Smooth muscle cell (in vitro differentiated cells): ENCODE results near the gene TMCO4. TPM values are rescaled to one million over a fixed set of nuclear protein-coding genes. Genes with fewer than 3 reads are reported as not detected.

Source experiments
- DNase-seq: peaks from one replicate; lab custom pipeline; 2025; ENCODE audit not compliant: unreplicated experiment; lab: John Stamatoyannopoulos, UW
- H2AFZ ChIP-seq: fragments of 200-600 bp; sonication (generic); 2 replicates; pipeline ENCODE4 v1.6.0; 2016; ENCODE audit warnings: antibody characterized with exemption, low read depth, mild to moderate bottlenecking
- H3F3A ChIP-seq: fragments of 200-600 bp; sonication (generic); 2 replicates; pipeline ENCODE4 v1.6.0; 2017; ENCODE audit warnings: antibody characterized with exemption, low read depth
- H3K27ac ChIP-seq: fragments of 200-600 bp; sonication (generic); 2 replicates; pipeline ENCODE4 v1.5.1; 2016; ENCODE audit warnings: low read depth, mild to moderate bottlenecking
- H3K27me3 ChIP-seq: fragments of 200-600 bp; sonication (generic); 2 replicates; pipeline ENCODE4 v1.6.1; 2016; ENCODE audit warnings: low read depth, mild to moderate bottlenecking
- H3K36me3 ChIP-seq: fragments of 200-600 bp; sonication (generic); 2 replicates; pipeline ENCODE4 v1.5.1; 2016; ENCODE audit warnings: low read depth
- H3K4me1 ChIP-seq: fragments of 200-600 bp; sonication (generic); 2 replicates; pipeline ENCODE4 v1.5.1; 2016; ENCODE audit warnings: low read depth
- H3K4me2 ChIP-seq: fragments of 200-600 bp; sonication (generic); 2 replicates; pipeline ENCODE4 v1.6.0; 2016; ENCODE audit warnings: mild to moderate bottlenecking
- H3K4me3 ChIP-seq: fragments of 200-600 bp; sonication (generic); 2 replicates; pipeline ENCODE4 v1.5.1; 2016; ENCODE audit warnings: mild to moderate bottlenecking
- H3K79me2 ChIP-seq: fragments of 200-600 bp; sonication (generic); 2 replicates; pipeline ENCODE4 v1.6.0; 2016; ENCODE audit warnings: low read depth, mild to moderate bottlenecking
- H3K9ac ChIP-seq: fragments of 200-600 bp; sonication (generic); 2 replicates; pipeline ENCODE4 v1.6.0; 2016; ENCODE audit warnings: low read depth
- H3K9me3 ChIP-seq: fragments of 200-600 bp; sonication (generic); replicated peaks from 2 replicates; pipeline ENCODE4 v1.5.1; 2016; ENCODE audit warnings: low read depth
- H4K20me1 ChIP-seq: fragments of 200-600 bp; sonication (generic); 2 replicates; pipeline ENCODE4 v1.6.0; 2016; ENCODE audit warnings: low read depth
- WGBS: methylation state at CpG from one replicate; pipeline ENCODE4 v1.1.7; 2016; ENCODE audit warnings: low lambda C conversion rate; 5-methylcytosine and 5-hydroxymethylcytosine counted together
- polyA plus RNA-seq: library from polyadenylated mRNA; unstranded; fragments of >200 nt; fragmentation: Nextera tagmentation; extraction: Ambion mirVana; gene quantifications from 2 replicates; pipeline ENCODE4 v1.2.1, GENCODE V29; 2016
- total RNA-seq: library from RNA; depleted of rRNA; stranded (reverse); fragments of >200 nt; gene quantifications from 2 replicates; pipeline ENCODE4 v1.2.3, GENCODE V29; 2014
- TF ChIP-seq, protein P1 (sequence below): fragments of 200-600 bp; sonication (generic); IDR thresholded peaks from 2 replicates; pipeline ENCODE4 v1.5.1; 2017; ENCODE audit warnings: borderline replicate concordance, mild to moderate bottlenecking, antibody characterized with exemption; ENCODE audit not compliant: insufficient read depth, poor library complexity, severe bottlenecking

Gene TMCO4
- total and polyA plus RNA-seq, 2 experiments from 2014 or later = 5.4 to 6.8 TPM

DNA sequence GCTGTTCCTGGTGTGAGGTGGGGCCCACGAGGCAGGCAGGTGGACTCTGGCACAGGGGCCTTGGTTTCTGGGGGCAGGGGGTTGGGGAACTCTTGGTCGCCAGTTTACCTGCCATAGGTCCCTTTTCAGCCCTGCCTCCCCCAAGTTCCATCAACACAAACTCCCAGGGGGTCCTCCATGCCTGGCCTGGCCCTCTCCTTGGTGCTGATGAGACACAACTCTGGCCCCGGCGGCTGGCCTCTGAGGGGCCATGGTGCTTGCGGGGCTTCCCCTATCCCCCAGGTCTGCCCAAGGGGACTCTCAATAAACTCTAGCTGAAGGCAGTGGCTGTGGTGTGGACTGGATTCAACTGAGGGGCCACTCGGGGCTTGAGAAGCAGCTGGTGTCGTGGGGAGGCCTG is 119.1 kb downstream of the TMCO4 start:
- Histone ChIP-seq H3K27me3 (no peaks in the 10 kb centered on the region), H3K9ac (no peak overlapping the region), H3K4me1 (no peaks in the 10 kb centered on the region), H3K36me3 (no peaks in the 10 kb centered on the region), H3K79me2 (no peaks in the 10 kb centered on the region), H3F3A (no peaks in the 10 kb centered on the region), H3K4me3 (no peak overlapping the region), H4K20me1 (no peaks in the 10 kb centered on the region), H3K4me2 (no peak overlapping the region), H3K27ac (no peak overlapping the region), H3K9me3 (no peaks in the 10 kb centered on the region), H2AFZ (no peak overlapping the region)
- 88% methylated on average over 7 of the region's 7 CpGs for WGBS
- TF ChIP-seq, protein P1, sequence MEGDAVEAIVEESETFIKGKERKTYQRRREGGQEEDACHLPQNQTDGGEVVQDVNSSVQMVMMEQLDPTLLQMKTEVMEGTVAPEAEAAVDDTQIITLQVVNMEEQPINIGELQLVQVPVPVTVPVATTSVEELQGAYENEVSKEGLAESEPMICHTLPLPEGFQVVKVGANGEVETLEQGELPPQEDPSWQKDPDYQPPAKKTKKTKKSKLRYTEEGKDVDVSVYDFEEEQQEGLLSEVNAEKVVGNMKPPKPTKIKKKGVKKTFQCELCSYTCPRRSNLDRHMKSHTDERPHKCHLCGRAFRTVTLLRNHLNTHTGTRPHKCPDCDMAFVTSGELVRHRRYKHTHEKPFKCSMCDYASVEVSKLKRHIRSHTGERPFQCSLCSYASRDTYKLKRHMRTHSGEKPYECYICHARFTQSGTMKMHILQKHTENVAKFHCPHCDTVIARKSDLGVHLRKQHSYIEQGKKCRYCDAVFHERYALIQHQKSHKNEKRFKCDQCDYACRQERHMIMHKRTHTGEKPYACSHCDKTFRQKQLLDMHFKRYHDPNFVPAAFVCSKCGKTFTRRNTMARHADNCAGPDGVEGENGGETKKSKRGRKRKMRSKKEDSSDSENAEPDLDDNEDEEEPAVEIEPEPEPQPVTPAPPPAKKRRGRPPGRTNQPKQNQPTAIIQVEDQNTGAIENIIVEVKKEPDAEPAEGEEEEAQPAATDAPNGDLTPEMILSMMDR = no peak
- DNase-seq = no peak

DNA sequence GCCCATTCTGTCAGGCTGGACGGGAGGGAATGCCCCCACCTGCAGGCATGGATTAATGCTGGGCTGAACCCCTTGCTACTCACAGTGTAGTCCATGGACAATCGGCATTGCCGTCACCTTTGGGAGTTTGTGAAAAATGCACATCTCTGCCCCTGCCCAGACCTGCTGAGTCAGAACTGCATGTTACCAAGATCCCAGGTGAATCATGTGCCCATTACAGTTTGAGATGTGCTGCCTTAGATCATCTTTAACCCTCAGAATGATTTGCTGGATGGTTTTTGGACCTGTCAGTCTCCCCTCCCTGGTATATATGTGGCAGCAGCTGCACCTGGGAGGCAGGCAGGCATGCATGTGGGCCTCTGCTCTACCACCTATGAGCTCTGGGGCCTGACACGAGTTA is 120.0 kb downstream of the TMCO4 start:
- Histone ChIP-seq H3K36me3 (no peaks in the 10 kb centered on the region), H3K4me2 (no peak overlapping the region), H3K9me3 (no peaks in the 10 kb centered on the region), H3K9ac (no peak overlapping the region), H4K20me1 (no peaks in the 10 kb centered on the region), H3K4me3 (no peak overlapping the region), H3K4me1 (no peaks in the 10 kb centered on the region), H3K27me3 (no peaks in the 10 kb centered on the region), H3K27ac (no peak overlapping the region), H3K79me2 (no peaks in the 10 kb centered on the region), H3F3A (no peaks in the 10 kb centered on the region), H2AFZ (no peak overlapping the region)
- no peak for DNase-seq
- TF ChIP-seq, protein P1 = no peak
- WGBS = 88% methylated on average over 4 of the region's 4 CpGs

DNA sequence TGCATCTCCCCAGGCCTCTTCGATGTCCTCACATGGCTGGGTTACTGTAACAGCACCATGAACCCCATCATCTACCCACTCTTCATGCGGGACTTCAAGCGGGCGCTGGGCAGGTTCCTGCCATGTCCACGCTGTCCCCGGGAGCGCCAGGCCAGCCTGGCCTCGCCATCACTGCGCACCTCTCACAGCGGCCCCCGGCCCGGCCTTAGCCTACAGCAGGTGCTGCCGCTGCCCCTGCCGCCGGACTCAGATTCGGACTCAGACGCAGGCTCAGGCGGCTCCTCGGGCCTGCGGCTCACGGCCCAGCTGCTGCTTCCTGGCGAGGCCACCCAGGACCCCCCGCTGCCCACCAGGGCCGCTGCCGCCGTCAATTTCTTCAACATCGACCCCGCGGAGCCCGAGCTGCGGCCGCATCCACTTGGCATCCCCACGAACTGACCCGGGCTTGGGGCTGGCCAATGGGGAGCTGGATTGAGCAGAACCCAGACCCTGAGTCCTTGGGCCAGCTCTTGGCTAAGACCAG is 120.7 kb downstream of the TMCO4 start:
- no peak overlapping the region for H3K4me3 ChIP-seq
- WGBS = 93% methylated on average over 34 of the region's 34 CpGs
- DNase-seq = no peak
- no peak overlapping the region for H3K4me2 ChIP-seq
- H3F3A ChIP-seq = no peaks in the 10 kb centered on the region
- H3K9me3 ChIP-seq = no peaks in the 10 kb centered on the region
- H3K27me3 ChIP-seq = no peaks in the 10 kb centered on the region
- H3K36me3 ChIP-seq = no peaks in the 10 kb centered on the region
- H2AFZ ChIP-seq = no peak overlapping the region
- no peak overlapping the region for H3K27ac ChIP-seq
- no peaks in the 10 kb centered on the region for H3K79me2 ChIP-seq
- H3K9ac ChIP-seq = no peak overlapping the region
- TF ChIP-seq, protein P1 = no peak
- no peaks in the 10 kb centered on the region for H4K20me1 ChIP-seq
- no peaks in the 10 kb centered on the region for H3K4me1 ChIP-seq

DNA sequence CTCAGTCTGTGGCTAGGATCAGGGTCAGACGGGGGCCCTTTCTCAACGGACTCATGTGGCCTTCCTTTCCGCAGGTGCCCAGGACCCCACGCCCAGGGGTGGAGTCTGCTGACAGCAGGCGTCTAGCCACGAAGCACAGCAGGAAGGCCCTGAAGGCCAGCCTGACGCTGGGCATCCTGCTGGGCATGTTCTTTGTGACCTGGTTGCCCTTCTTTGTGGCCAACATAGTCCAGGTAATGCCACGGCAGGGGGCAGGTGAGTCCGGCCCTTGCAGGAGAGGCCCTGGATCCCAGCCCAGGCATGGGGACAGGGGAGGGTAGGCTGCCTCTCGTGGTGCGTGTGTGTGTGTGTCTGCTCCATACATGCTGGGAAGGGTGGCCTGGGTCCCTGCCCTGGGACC is 121.2 kb downstream of the TMCO4 start:
- DNase-seq = no peak
- H3K27me3 ChIP-seq = no peaks in the 10 kb centered on the region
- TF ChIP-seq, protein P1 = no peak
- H3K4me2 ChIP-seq = no peak overlapping the region
- no peak overlapping the region for H2AFZ ChIP-seq
- no peak overlapping the region for H3K9ac ChIP-seq
- H3K79me2 ChIP-seq = no peaks in the 10 kb centered on the region
- no peaks in the 10 kb centered on the region for H3K36me3 ChIP-seq
- H4K20me1 ChIP-seq = no peaks in the 10 kb centered on the region
- H3F3A ChIP-seq = no peaks in the 10 kb centered on the region
- no peak overlapping the region for H3K27ac ChIP-seq
- no peaks in the 10 kb centered on the region for H3K4me1 ChIP-seq
- WGBS = 90% methylated on average over 11 of the region's 11 CpGs
- H3K4me3 ChIP-seq = no peak overlapping the region
- H3K9me3 ChIP-seq = no peaks in the 10 kb centered on the region
